Transverse colon (tissue), 4 donors: ENCODE data around the gene TBL1X.

Experiments used
- CTCF ChIP-seq, 5 experiments: fragments of 200-600 bp in 3 of 5; fragments of 450-650 bp in 2 of 5; sonication (generic) in 3 of 5; IDR thresholded peaks; 1 replicate in 2 of 5; 2 replicates in 3 of 5; pipeline ENCODE4 v1.5.1; 2016 to 2017; ENCODE audit warnings: antibody characterized with exemption in 5 of 5, inconsistent platforms in 3 of 5, mild to moderate bottlenecking in 2 of 5, moderate library complexity in 1 of 5
- POLR2A ChIP-seq: fragments of 450-650 bp; IDR thresholded peaks from one replicate; pipeline ENCODE4 v1.6.1; 2016; ENCODE audit warnings: antibody characterized with exemption, mild to moderate bottlenecking, moderate library complexity
- POLR2AphosphoS5 ChIP-seq, 3 donors: sonication (generic); formaldehyde crosslinking; IDR thresholded peaks; one replicate each; pipeline ENCODE4 v1.6.1; 2016; ENCODE audit warnings: antibody characterized with exemption in 3 of 3

GRCh38 chrX:9433596-9433995, 31.3 kb upstream of the TBL1X start:
- TF ChIP-seq CTCF (IDR thresholded peaks at IDR 0.05) = no peak
- no peak for TF ChIP-seq POLR2A
- TF ChIP-seq POLR2AphosphoS5 (IDR thresholded peaks at IDR 0.05) = no peak
